Left ventricle myocardium inferior (tissue), 1 donor: ENCODE results near the gene FUCA2. TPM values are rescaled to one million over a fixed set of nuclear protein-coding genes. Genes with fewer than 3 reads are reported as not detected.

Source experiments
- DNase-seq: peaks from one replicate; pipeline ENCODE4 v3.0.0-alpha.2; 2020
- H3K27ac ChIP-seq: fragments of 200-600 bp; replicated peaks from 2 replicates; pipeline ENCODE4 v1.8.0; 2021
- H3K27me3 ChIP-seq: fragments of 200-600 bp; 2 replicates; pipeline ENCODE4 v1.8.0; 2021; ENCODE audit warnings: low read depth
- H3K36me3 ChIP-seq: fragments of 200-600 bp; 2 replicates; pipeline ENCODE4 v1.8.0; 2021
- H3K4me1 ChIP-seq: fragments of 200-600 bp; 2 replicates; pipeline ENCODE4 v1.8.0; 2021
- H3K4me3 ChIP-seq: fragments of 200-600 bp; 2 replicates; pipeline ENCODE4 v1.8.0; 2021; ENCODE audit warnings: mild to moderate bottlenecking, moderate library complexity
- H3K9me3 ChIP-seq: fragments of 200-600 bp; replicated peaks from 2 replicates; pipeline ENCODE4 v1.8.0; 2021
- CTCF ChIP-seq: fragments of 200-600 bp; IDR thresholded peaks from 2 replicates; pipeline ENCODE4 v1.8.0; 2021; ENCODE audit warnings: antibody characterized with exemption, mild to moderate bottlenecking, borderline replicate concordance
- intact Hi-C: fragments of 100-400 bp; cut with micrococcal nuclease; formaldehyde crosslinking; loops from one replicate; pipeline ENCODE4 v1.11.0; 2022
- total RNA-seq: library from RNA; stranded (reverse); fragmentation: NEBNext Ultra II Directional; extraction: Animal tissue kit (Norgen Biotek cat#: 25700); gene quantifications from one replicate; pipeline ENCODE4 v1.2.1, GENCODE V29; 2021
- donor health status: DM: no; HTN: yes; CAD: no; lungs with severe emphysema.

FUCA2 gene
- total RNA-seq, 1 donor from 2014 or later: 44.5 TPM

- Histone ChIP-seq H3K27me3 (no peaks in the 10 kb centered on the region), H3K36me3 (no peaks in the 10 kb centered on the region), H3K27ac (no peak overlapping the region), H3K4me1 (no peaks in the 10 kb centered on the region), H3K4me3 (no peak overlapping the region), H3K9me3 (no peaks in the 10 kb centered on the region)
- intact Hi-C loops: no loop called here
- DNase-seq: no peak
- TF ChIP-seq CTCF: no peak
These were observed 16.2 kb upstream of the FUCA2 start for GRCh38 chr6:143527677-143528076.

- no peaks in the 10 kb centered on the region for H3K36me3 ChIP-seq
- intact Hi-C loops: no loop called here
These were observed 13.8 kb upstream of the FUCA2 start for GRCh38 chr6:143525356-143525755.

GRCh38 chr6:143522039-143522600, 10.6 kb upstream of the FUCA2 start:
- Histone ChIP-seq H3K27ac (no peak overlapping the region), H3K4me1 (peaks cover 2% of the 10 kb centered on the region), H3K4me3 (no peak overlapping the region), H3K27me3 (no peaks in the 10 kb centered on the region), H3K36me3 (no peaks in the 10 kb centered on the region), H3K9me3 (no peaks in the 10 kb centered on the region)
- no peak for TF ChIP-seq CTCF
- intact Hi-C loops: no loop called here
- DNase-seq: no peak

More at GRCh38 chr6:143525356-143525755, 13.8 kb upstream of the FUCA2 start:
- H3K27me3 ChIP-seq: no peaks in the 10 kb centered on the region
- H3K27ac ChIP-seq: no peak overlapping the region
- DNase-seq: no peak
- no peak for TF ChIP-seq CTCF
- no peaks in the 10 kb centered on the region for H3K4me1 ChIP-seq
- no peaks in the 10 kb centered on the region for H3K9me3 ChIP-seq
- H3K4me3 ChIP-seq: no peak overlapping the region

GRCh38 chr6:143517447-143517773, 5.9 kb upstream of the FUCA2 start:
- Histone ChIP-seq H3K9me3 (no peaks in the 10 kb centered on the region), H3K27ac (no peak overlapping the region), H3K36me3 (no peaks in the 10 kb centered on the region), H3K27me3 (no peaks in the 10 kb centered on the region), H3K4me1 (peaks cover 39% of the 10 kb centered on the region), H3K4me3 (no peak overlapping the region)
- intact Hi-C loops: no loop called here
- no peak for DNase-seq
- no peak for TF ChIP-seq CTCF

- Histone ChIP-seq H3K4me1 (peaks cover 43% of the 10 kb centered on the region), H3K27ac (peak overlapping the region; percentile 89), H3K36me3 (no peaks in the 10 kb centered on the region), H3K27me3 (no peaks in the 10 kb centered on the region), H3K4me3 (no peak overlapping the region), H3K9me3 (no peaks in the 10 kb centered on the region)
- intact Hi-C loops: no loop called here
- DNase-seq: no peak
- TF ChIP-seq CTCF: no peak
These were observed 5.3 kb upstream of the FUCA2 start for GRCh38 chr6:143516690-143517446.
